Ramos (cell line): ENCODE results near the gene RHEX.
"Not testable (repeated sequence)": the region's sequence is repeated elsewhere in the genome, so short reads cannot be mapped to it uniquely, and the experiment has no call there.

Experiments
- in situ Hi-C: fragments of 300-500 bp; cut with MboI; formaldehyde crosslinking; loops from one replicate; pipeline ENCODE4 v1.14.3; 2022; ENCODE audit warnings: low sequenced_read_pairs; ENCODE audit not compliant: unreplicated experiment

The RHEX gene

GRCh38 chr1:206055639-206056323, 2.8 kb downstream of the RHEX start:
- in situ Hi-C loops: loop anchor here (10.0 kb wide), 1 partner anchor 761 kb away; no protein-coding TSS in a partner anchor

GRCh38 chr1:206058289-206058926, 5.4 kb downstream of the RHEX start:
- in situ Hi-C loops: loop anchor here (10.0 kb wide), 1 partner anchor 764 kb away; no protein-coding TSS in a partner anchor

- in situ Hi-C loops: loop anchor here (10.0 kb wide), 1 partner anchor 764 kb away; no protein-coding TSS in a partner anchor
Observed at GRCh38 chr1:206058927-206059292, 5.9 kb downstream of the RHEX start.

- in situ Hi-C loops: loop anchor here (10.0 kb wide), 1 partner anchor 765 kb away; no protein-coding TSS in a partner anchor
Observed at GRCh38 chr1:206059355-206059915, 6.5 kb downstream of the RHEX start.

GRCh38 chr1:206060844-206061243, 7.9 kb downstream of the RHEX start:
- in situ Hi-C loops: no loop called here

GRCh38 chr1:206062464-206062863, 9.5 kb downstream of the RHEX start:
- in situ Hi-C loops: no loop called here

DNA sequence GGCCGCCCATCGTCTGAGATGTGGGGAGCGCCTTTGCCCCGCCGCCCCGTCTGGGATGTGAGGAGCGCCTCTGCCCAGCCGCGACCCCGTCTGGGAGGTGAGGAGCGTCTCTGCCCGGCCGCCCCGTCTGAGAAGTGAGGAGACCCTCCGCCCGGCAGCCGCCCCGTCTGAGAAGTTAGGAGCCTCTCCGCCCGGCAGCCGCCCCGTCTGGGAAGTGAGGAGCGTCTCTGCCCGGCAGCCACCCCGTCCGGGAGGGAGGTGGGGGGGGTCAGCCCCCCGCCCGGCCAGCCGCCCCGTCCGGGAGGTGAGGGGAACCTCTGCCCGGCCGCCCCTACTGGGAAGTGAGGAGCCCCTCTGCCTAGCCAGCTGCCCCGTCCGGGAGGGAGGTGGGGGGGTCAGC, 11.0 kb downstream of the RHEX start:
- in situ Hi-C loops: not testable (repeated sequence)

GRCh38 chr1:206064501-206064900, 11.5 kb downstream of the RHEX start:
- in situ Hi-C loops: not testable (repeated sequence)

DNA sequence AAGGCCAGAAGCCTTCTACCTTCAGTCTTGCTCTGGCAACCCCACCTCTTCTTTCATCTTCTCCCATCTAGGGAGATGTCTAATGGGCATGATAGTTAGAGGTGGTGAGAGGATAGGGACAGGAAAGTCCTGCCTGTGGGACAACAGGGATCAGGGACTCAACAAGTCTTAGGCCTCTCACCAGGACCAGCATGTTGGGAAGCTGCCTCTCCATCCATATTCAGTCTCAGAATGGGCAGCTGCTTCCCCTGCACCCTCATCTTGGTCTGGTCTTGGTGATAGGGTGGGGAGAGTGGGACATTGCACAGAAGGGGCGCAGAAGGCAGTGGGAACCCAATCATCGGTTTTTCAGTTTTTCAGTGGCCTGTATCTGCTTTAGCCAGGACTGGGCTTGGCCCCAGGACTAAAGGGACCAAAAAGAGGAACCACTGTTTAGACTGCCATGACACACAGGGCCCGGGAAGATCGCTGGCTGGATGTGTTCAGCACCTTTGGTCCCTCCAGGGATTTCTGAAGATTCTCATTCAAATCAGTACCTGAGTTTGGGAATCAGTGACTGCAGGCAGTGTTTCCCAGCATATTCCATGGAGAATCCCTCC, 12.7 kb downstream of the RHEX start:
- in situ Hi-C loops: no loop called here

DNA sequence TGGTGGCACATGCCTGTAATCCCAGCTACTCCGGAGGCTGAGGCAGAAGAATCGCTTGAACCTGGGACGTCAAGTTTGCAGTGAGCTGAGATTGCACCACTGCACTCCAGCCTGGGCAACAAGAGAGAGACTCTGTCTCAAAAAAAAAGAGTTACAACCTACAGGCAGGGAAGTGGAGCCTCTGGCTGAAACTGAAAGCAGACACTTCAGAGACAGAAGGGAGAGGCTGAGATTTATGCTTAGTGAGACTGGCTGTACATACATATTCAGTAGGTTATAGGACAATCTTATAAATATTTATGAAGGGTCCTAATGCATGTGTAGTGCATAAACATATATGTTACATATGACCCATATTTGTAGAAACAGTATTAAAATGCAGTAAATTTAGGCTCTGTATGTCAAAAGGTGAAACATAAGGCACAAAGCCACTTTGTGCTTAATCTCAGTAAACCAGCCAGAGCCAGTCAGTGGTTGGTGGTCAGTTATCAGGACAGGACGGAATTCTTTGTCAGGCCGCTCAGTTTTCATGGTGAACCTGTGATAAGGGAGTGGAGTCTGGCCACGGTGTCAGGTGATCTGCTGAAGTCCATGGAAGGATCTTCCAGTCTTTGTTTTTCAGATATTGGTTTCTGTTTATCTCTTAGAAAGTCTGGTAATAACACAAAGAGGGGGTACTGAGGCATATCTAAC, 13.7 kb downstream of the RHEX start:
- in situ Hi-C loops: no loop called here

DNA sequence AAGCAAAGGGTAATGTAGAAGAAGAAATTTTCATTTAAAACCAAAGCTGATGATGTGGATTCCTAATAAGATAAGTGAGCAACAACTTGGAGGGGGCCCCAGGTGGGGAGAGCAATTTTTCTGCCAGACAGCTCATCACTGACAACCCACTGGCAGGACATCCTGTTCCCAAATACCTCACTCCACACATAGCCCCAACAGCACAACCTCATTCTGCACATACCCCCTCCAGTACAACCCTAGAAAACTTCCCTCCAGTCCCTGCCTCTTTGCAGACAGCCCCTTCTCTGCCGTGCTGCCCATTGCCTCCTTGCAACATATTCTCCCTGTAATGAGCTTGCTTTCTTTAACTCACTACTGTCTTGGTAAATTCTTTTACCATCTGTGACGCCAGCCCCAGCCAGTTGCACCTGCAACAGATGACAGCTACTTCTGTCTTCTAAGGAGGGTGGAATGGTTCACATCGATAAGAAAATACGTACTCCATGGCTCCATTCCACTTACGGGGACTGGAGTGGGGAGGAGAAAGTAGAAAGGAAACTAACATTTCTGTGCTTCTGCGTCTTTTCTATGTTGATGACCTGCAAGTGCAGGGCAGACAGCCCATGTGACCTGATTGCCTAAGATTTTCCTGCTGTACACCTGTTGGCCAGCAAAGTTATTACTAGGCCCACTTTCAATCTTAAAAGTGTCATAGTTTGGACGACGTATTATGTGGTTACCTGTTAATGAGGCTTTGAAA, 14.7 kb downstream of the RHEX start:
- in situ Hi-C loops: no loop called here

GRCh38 chr1:206068314-206068713, 15.3 kb downstream of the RHEX start:
- in situ Hi-C loops: no loop called here

GRCh38 chr1:206070627-206071304, 17.8 kb downstream of the RHEX start:
- in situ Hi-C loops: no loop called here

DNA sequence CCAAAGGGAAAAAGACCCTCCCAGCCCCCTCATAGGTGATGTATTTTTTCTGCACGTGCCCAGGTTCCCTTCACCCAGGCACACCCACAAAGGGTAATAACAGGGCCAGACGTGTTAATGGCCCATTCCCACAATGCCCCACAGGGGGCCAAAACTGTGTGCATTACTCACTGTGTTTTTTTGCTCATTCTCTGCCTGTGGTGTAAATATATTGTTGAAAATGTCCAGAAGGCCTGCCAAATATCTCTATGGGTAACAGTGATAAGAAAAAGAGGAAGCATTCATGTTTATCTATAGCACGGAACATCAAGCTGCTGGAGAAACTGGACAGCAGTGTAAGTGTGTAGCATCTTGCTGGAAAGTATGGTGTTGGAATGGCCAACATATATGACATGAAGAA, 21.9 kb downstream of the RHEX start:
- in situ Hi-C loops: no loop called here

DNA sequence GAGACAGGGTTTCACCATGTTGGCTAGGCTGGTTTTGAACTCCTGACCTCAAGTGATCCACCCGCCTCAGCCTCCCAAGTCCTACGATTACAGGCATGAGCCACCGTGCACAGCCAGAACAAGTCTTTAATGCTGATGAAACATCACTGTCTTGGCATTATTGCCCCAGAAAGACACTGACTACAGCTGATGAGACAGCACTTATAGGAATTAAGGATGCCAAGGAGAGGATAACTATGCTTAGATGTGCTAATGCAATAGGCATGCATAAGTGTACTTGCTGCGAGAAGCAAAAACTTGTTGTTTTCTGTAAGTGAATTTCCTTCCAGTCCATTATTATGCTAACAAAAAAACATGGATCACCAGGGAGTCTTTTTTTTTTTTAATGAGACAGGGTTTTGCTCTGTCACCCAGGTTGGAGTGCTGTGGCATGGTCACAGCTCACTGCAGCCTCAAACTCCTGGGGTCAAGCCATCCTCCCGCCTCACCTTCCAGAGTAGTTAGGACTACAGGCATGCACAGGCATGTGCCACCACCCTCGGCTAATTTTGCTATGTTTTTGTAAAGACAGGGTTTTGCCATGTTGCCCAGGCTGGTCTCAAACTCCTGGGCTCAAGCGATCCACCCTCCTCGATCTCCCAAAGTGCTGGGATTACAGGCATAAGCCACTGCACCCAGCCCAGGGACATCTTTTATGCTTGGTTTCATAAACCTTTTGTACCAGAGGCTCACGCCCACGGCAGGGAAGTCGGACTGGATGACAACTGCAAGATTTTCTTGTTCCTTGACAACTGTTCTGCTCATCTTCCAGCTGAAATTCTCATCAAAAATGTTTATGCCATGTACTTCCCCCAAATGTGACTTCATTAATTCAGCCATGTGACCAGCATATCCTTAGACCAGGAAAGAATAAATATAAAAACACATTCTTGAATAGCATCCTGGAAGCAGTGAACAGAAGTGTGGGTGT, 23.1 kb downstream of the RHEX start:
- in situ Hi-C loops: no loop called here

GRCh38 chr1:206079135-206079534, 26.2 kb downstream of the RHEX start:
- in situ Hi-C loops: no loop called here

DNA sequence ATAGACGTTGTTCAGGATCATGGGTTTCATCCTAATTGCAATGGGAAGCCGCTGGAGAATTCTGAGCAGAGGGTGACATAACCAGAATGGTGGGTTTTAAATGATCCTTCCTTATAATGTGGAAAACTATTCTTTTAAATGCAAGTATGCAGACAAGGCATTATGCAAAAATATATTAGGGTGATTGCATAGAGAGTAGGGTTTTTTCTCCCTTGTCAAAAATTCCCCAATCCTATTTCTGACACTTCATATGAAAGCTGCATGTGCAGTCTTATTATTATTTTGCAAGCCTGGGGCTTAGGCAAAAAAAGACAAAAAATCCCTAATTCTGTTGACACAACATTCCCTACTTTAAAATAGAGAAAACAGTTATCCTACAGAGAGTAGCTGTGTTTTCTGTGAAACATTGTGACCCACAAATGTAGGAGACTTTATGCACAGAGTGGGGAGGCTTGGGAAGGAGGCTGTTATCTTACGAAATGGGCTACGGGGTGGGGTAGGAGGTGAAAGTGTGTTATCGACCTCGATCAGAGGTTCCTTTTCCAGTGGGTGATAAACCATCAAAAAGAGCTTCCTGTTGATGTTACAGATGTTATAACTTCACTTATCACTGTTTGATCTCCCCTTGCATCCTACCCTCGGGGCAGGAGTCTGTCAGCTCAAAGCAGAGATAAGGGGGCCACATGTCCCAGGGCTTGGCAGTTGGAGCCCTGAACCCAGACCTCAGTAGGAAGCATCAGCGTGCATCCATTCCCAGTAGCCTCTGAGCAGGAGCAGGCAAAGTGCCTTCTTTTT, 27.2 kb downstream of the RHEX start:
- in situ Hi-C loops: no loop called here
